ENCODE data around the gene POLR1E.

The POLR1E gene, protein sequence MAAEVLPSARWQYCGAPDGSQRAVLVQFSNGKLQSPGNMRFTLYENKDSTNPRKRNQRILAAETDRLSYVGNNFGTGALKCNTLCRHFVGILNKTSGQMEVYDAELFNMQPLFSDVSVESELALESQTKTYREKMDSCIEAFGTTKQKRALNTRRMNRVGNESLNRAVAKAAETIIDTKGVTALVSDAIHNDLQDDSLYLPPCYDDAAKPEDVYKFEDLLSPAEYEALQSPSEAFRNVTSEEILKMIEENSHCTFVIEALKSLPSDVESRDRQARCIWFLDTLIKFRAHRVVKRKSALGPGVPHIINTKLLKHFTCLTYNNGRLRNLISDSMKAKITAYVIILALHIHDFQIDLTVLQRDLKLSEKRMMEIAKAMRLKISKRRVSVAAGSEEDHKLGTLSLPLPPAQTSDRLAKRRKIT

GRCh38 chr9:37485389-37486255 is at the start of gene POLR1E:
TSS of gene POLR1E (plus strand) at chr9:37485948. CDS start at chr9:37486048, 100 bp downstream.
- DNase-seq: peak; percentile 92

DNA sequence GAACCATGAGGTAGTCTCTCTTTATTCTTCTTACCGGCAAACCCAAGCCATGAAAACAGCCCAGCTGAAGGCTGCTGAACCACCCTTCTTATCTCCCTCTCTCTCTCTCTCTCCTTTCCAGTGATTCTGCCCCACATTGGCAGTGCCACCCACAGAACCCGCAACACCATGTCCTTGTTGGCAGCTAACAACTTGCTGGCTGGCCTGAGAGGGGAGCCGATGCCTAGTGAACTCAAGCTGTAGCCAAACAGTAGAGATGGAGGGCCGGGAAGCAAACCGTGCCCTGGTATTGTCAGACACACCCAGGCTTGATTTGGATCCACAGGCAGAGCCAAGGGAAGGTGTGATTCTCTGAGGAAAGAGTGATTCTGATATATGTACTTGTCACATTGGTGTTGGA is 49.2 kb upstream of the POLR1E start:
- DNase-seq: no peak

GRCh38 chr9:37437010-37437409 is 48.7 kb upstream of the POLR1E start:
- DNase-seq: no peak

- no peak for DNase-seq
These were observed 48.1 kb upstream of the POLR1E start for GRCh38 chr9:37437621-37438020.

- no peak for DNase-seq
These were observed 47.4 kb upstream of the POLR1E start for GRCh38 chr9:37438359-37438758.

GRCh38 chr9:37441776-37442370 is 43.9 kb upstream of the POLR1E start:
- DNase-seq: no peak

GRCh38 chr9:37442556-37442955 is 43.2 kb upstream of the POLR1E start:
- DNase-seq: no peak

GRCh38 chr9:37443566-37443965 is 42.2 kb upstream of the POLR1E start:
- DNase-seq: no peak

DNA sequence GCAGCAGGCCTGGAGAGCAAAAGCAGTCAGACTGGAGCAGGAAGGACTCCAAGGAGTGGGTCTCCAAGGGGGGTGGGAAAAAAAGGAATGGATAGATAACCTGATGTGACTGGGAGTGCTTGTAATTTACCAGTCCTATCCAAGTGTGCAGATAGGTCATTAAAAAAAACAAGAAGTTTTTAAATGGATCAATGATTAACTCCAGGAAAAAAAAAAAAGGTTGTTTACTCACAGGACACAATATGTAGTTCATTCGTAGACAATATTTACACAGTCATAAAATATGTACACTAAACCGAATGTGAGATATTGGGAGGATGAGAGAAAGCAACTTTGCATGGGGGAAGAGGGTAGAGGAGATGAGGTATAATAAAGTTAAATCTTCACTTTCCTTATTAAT is 40.9 kb upstream of the POLR1E start:
- DNase-seq: no peak

DNA sequence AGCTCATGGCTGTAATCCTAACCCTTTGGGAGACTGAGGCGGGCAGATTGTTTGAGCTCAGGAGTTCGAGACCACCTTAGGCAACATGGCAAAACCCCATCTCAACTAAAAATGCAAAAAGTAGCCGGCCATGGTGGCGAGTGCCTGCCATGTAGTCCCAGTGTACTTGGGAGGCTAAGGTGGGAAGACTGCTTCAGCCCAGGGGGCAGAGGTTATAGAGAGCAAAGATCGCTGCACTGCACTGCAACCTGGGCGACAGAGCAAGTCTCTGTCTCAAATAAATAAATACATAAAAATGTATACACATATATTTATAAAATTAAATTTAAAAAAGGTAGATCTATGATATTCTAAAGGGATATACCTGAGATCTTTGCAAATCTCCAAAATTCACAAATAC is 39.9 kb upstream of the POLR1E start:
- no peak for DNase-seq

GRCh38 chr9:37446401-37446800 is 39.3 kb upstream of the POLR1E start:
- DNase-seq: no peak

DNA sequence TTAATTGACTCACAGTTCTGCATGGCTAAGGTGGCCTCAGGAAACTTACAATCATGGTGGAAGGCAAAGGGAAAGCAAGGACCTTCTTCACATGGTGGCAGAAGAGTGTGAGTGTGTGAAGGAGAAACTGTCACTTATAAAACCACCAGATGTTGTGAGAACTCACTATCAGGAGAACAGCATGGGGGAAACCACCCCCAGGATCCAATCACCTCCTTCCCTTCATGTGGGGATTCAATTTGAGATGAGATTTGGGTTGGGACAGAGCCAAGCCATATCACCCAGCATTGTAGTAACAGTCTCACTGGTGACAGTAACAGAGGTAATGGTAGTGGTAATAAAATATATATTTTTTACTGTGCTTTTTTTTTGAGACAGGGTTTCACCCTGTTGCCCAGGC is 38.6 kb upstream of the POLR1E start:
- no peak for DNase-seq

GRCh38 chr9:37449862-37450632 is 35.7 kb upstream of the POLR1E start:
- no peak for DNase-seq

GRCh38 chr9:37451628-37452027 is 34.1 kb upstream of the POLR1E start:
- DNase-seq: no peak

DNA sequence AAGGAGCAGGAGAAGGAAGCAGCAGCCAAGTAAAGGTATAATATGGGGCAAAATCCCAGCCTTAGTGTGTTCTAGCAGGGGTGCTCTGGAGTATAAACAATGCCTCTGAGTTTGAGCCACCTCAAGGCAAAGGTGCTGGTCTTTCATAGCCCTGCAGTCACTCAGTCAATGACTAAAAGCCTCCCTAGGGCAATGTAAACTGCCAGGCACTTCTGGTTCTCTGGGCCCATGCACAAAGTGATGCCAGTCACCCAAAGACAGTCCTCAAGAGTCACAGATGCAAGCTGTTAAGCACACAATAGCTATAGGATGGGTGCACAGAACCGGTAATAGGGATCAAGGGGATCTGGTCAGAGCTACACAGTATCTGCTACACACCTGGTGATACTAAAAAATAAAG is 33.1 kb upstream of the POLR1E start:
- DNase-seq: no peak

DNA sequence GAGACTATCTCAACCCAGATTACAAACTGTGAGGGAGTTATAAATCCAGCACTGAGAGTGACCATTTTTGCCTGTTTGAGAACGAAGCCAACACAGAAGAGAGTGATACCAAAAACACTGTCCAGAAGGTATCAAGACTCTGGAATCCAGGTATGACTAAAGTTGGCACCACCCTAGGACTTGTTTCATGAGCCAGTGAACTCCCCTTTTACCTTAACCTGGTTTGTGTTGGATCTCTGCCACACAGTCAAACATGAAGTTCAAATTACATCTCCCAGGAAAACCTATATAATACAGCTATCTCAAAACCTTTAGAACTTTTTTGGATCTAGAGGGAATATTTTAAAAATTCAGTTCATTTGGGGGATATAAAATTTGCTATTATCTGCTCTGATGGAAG is 31.9 kb upstream of the POLR1E start:
- DNase-seq: no peak

GRCh38 chr9:37454238-37454637 is 31.5 kb upstream of the POLR1E start:
- no peak for DNase-seq

GRCh38 chr9:37455884-37456647 is 29.7 kb upstream of the POLR1E start:
- DNase-seq: no peak

DNA sequence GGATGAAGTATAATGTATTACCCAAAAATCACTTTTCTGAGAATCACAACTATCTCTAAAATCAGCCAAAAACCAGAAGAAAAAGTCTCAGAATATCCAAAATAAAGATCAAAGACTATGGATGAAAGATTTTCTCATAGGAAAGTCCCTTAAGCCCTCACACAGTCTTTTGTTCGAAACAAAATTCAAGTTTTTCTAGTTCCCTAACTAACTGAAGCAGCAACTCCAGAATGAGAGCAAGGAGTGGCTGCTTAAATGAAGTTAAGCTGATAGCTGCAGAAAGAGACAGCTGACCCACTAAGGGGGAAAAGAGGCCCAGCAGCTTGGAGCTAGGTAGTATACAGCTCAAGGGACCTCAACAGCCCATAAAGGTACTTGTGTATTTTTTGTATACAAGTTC is 28.9 kb upstream of the POLR1E start:
- DNase-seq: no peak

GRCh38 chr9:37464006-37464405 is 21.7 kb upstream of the POLR1E start:
- no peak for DNase-seq

GRCh38 chr9:37464426-37465248 is 21.1 kb upstream of the POLR1E start:
- peak; percentile 64 for DNase-seq
